HUES64 (cell line): ENCODE results near the gene GAS6.
"Not testable (repeated sequence)": the region's sequence is repeated elsewhere in the genome, so short reads cannot be mapped to it uniquely, and the experiment has no call there.

ENCODE experiments used
- H3K27ac ChIP-seq: 2 replicates; pipeline ENCODE4 v1.7.0; 2013; ENCODE audit warnings: low read depth, low read length, inconsistent platforms
- H3K27me3 ChIP-seq: 2 replicates; pipeline ENCODE4 v1.6.1; 2013; ENCODE audit warnings: mild to moderate bottlenecking, low read length; ENCODE audit not compliant: insufficient read depth
- H3K36me3 ChIP-seq: 2 replicates; pipeline ENCODE4 v1.6.1; 2013; ENCODE audit warnings: mild to moderate bottlenecking, low read length; ENCODE audit not compliant: insufficient read depth
- H3K4me1 ChIP-seq: 2 replicates; pipeline ENCODE4 v1.6.1; 2013; ENCODE audit warnings: mild to moderate bottlenecking, low read length, moderate library complexity; ENCODE audit not compliant: insufficient read depth
- H3K4me3 ChIP-seq: 2 replicates; pipeline ENCODE4 v1.5.1; 2013; ENCODE audit warnings: mild to moderate bottlenecking, low read length, moderate library complexity
- H3K9ac ChIP-seq: 2 replicates; pipeline ENCODE4 v1.6.1; 2013; ENCODE audit warnings: mild to moderate bottlenecking, low read depth, low read length
- H3K9me3 ChIP-seq: 2 replicates; pipeline ENCODE4 v1.6.1; 2013; ENCODE audit warnings: low read depth, low read length; ENCODE audit not compliant: insufficient read depth
- WGBS: fragments of 150-250, 120-280 bp; methylation state at CpG from one replicate; pipeline ENCODE4 v1.1.7; 2013; ENCODE audit warnings: missing lambda C conversion rate; 5-methylcytosine and 5-hydroxymethylcytosine counted together

The GAS6 gene

DNA sequence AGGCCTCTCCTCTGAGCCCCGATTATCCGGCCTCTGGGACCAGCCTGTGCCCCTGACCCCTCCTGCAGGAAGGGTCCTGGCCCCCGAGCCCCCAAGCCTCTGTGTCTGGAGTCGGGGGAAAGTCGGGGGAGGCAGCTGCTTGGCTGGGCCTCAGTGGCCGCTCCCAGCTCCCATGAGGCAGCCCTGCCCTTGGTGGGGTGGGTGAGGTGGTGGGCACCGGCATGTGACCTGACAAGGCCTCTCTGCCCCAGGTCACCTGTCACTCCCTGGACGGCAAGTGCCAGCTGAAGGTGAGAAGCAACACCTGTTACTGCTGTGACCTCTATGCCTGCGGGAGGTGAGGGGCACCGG, 63.3 kb downstream of the GAS6 start:
- WGBS: 93% methylated on average over 10 of the region's 10 CpGs
- H3K4me3 ChIP-seq: no peak overlapping the region
- peaks cover 8% of the 10 kb centered on the region; the same call in 1 of the 2 replicates for H3K4me1 ChIP-seq
- H3K36me3 ChIP-seq: no peaks in the 10 kb centered on the region
- H3K9me3 ChIP-seq: no peaks in the 10 kb centered on the region
- no peak overlapping the region for H3K27ac ChIP-seq
- no peak overlapping the region for H3K9ac ChIP-seq
- H3K27me3 ChIP-seq: no peaks in the 10 kb centered on the region

DNA sequence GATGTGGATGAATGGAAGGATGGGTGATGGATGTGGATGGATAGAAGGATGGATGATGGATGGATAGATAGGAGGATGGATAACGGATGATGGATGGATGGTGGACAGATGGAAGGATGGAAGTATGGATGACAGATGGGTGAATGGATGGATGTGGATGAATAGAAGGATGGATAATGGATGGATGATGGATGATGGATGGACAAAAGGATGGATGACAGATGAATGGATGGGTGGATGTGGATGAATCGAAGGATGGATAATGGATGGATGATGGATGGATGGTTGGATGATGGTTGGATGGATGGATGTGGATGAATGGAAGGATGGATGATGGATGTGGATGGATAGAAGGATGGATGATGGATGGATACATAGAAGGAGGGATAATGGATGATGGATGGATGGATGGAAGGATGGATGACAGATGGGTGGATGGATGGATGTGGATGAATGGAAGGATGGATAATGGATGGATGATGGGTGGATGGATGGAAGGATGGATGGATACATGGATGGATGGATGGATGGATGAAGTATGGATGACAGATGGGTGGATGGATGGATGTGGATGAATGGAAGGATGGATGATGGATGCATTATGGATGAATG, 65.6 kb downstream of the GAS6 start:
- Histone ChIP-seq H3K4me3 (no peak overlapping the region), H3K36me3 (no peaks in the 10 kb centered on the region), H3K27me3 (no peaks in the 10 kb centered on the region), H3K4me1 (peaks cover 8% of the 10 kb centered on the region; the same call in 1 of the 2 replicates), H3K27ac (no peak overlapping the region), H3K9me3 (no peaks in the 10 kb centered on the region), H3K9ac (no peak overlapping the region)
- 88% methylated on average over 2 of the region's 2 CpGs for WGBS

DNA sequence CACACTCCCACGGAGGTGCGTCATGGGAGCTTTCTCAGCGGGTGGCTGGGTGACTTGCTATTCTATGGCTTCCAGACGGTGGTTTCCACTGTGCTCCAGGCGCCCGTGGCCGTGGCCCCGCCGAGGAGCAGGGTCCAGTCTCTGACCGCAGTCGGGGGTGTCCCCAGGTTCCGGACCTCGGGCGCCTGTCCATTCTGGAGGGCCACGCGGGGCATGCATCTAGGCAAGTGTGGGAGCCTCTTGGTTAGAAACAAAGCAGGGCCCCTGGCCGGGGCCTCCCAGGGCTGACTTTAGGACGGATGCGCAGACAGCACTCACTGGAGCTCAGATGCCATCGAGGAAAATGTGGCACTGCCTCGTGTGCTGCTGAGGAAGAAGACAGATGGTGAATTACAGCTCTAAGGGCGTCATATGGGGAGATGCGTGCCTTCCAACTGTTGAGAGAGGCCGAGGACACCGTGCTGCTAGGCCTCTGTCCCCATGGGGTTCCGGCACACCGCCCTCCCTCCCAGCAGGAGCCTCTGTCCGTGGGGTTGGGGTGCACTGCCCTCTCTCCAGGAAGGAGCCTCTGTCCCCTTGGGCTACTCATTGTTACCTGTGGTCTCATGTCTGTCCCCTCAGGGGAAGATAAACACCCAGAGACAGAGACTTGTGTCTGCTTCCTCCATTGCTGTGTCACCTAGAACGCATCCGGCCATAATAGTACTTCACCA, 66.8 kb downstream of the GAS6 start:
- 94% methylated on average over 30 of the region's 30 CpGs for WGBS
- H3K4me1 ChIP-seq: peaks cover 5% of the 10 kb centered on the region; the same call in 1 of the 2 replicates
- H3K36me3 ChIP-seq: no peaks in the 10 kb centered on the region
- no peak overlapping the region for H3K4me3 ChIP-seq
- no peaks in the 10 kb centered on the region for H3K9me3 ChIP-seq
- no peak overlapping the region for H3K27ac ChIP-seq
- H3K27me3 ChIP-seq: no peaks in the 10 kb centered on the region
- no peak overlapping the region for H3K9ac ChIP-seq

DNA sequence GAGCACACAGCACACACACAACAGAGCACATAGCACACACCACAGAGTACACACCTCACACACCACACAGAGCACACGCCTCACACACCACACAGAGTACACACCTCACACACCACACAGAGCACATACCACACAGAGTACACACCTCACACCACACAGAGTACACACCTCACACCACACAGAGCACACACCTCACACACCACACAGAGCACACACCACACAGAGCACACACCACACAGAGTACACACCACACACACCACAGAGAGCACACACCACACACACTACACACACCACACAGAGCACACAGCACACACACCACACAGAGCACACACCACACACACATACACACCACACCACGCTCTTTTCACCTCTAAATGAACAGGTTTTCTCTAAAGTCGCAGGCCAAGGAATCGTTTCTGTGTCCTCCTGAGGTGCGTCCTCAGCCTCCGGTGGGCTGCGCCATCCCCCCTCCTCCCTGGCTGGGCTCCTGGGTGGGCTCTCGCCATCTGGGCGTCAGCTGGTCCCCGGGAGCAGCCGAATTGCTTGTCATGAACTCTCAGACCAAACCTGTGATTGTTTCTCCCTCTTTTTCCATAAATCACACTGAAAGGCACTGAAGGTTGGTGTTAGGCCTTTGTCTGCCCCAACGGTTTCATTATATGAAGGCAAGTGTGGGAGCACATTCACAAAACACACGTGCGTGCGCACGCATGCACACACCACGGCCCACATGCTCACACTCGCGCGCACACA, 67.5 kb downstream of the GAS6 start:
- H3K4me1 ChIP-seq: no peaks in the 10 kb centered on the region
- H3K36me3 ChIP-seq: no peaks in the 10 kb centered on the region
- no peaks in the 10 kb centered on the region for H3K9me3 ChIP-seq
- no peaks in the 10 kb centered on the region for H3K27me3 ChIP-seq
- H3K4me3 ChIP-seq: no peak overlapping the region
- no peak overlapping the region for H3K9ac ChIP-seq
- H3K27ac ChIP-seq: no peak overlapping the region
- 92% methylated on average over 20 of the region's 20 CpGs for WGBS

DNA sequence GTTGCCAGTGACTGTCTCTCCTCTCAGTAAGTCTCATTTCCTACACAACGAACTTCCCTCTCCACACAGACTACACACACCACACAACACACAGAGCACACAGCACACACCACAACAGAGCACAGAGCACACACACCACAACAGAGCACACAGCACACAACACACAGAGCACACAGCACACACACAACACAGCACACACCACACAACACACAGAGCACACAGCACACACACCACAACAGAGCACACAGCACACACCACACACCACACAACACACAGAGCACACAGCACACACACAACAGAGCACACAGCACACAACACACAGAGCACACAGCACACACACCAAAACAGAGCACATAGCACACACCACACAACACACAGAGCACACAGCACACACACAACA, 68.5 kb downstream of the GAS6 start:
- not testable (repeated sequence) for H3K9me3 ChIP-seq, H3K27me3 ChIP-seq, H3K27ac ChIP-seq, H3K36me3 ChIP-seq, H3K4me1 ChIP-seq, H3K9ac ChIP-seq, H3K4me3 ChIP-seq
- 70% methylated on average over 1 of the region's 1 CpG for WGBS

DNA sequence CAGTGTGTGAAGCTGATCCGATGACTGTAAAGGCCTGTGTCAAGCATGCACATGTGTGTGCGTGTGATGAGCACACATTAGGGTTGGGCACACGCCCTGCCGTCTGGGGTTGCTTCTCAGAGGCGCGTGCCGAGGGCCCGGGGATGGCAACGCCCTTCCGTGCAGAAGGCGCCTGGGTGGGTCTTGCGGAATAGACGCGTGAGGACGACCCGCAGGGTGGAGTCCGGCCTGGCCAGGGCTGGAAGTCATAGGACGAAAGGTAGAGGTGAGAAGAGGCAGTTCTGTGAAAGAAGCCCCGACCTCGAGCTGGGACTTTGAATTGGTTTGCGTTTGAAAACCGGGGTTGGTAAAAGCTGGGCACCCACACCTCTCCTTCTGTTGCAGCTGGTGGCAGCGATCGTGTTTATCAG, 69.1 kb downstream of the GAS6 start:
- Histone ChIP-seq H3K4me3 (no peak overlapping the region), H3K4me1 (no peaks in the 10 kb centered on the region), H3K36me3 (no peaks in the 10 kb centered on the region), H3K9me3 (no peaks in the 10 kb centered on the region), H3K27ac (no peak overlapping the region), H3K9ac (no peak overlapping the region), H3K27me3 (no peaks in the 10 kb centered on the region)
- 91% methylated on average over 24 of the region's 24 CpGs for WGBS

DNA sequence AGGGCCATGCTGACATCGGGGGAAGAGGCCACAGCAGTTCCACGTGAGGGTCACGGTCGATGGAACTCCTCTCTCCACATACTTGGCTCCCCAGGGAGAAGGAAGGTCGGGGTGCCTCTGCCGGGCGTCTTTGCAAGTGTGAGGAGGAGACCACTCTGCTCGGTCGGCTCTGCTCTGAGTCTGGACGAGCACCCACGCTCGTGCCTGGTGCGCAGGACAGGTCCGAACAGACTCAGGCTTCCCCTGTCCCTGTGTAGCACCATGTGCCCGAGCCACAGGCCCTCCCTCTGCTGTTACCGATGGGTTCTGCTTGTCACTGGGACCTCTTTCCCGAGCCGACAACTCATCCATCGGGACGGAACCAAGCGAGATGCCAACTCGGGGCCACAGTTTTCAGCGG, 69.8 kb downstream of the GAS6 start:
- Histone ChIP-seq H3K36me3 (no peaks in the 10 kb centered on the region), H3K4me1 (no peaks in the 10 kb centered on the region), H3K27ac (no peak overlapping the region), H3K27me3 (no peaks in the 10 kb centered on the region), H3K9ac (no peak overlapping the region), H3K4me3 (no peak overlapping the region), H3K9me3 (no peaks in the 10 kb centered on the region)
- 92% methylated on average over 23 of the region's 23 CpGs for WGBS

DNA sequence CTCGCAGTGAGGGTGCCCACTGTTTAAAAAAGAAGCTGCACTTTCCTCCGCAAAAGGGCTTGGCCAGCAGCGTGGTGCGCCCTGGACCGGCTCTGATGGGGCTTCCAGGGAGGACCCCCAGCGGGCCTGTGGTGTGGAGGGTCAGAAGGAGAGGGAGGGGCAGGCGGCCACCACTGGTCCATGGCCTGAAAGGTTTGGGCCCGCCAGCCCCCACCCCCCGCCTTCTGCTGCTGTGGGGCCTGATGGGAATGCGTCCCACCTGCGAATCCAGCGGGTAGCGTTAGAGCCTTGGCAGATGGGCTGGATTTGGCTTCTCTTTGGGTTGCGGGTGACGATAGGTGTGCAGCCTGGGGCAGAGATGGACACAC, 70.2 kb downstream of the GAS6 start:
- 94% methylated on average over 15 of the region's 15 CpGs for WGBS
- Histone ChIP-seq H3K4me1 (no peaks in the 10 kb centered on the region), H3K4me3 (no peak overlapping the region), H3K36me3 (no peaks in the 10 kb centered on the region), H3K9ac (no peak overlapping the region), H3K9me3 (no peaks in the 10 kb centered on the region), H3K27ac (no peak overlapping the region), H3K27me3 (no peaks in the 10 kb centered on the region)

DNA sequence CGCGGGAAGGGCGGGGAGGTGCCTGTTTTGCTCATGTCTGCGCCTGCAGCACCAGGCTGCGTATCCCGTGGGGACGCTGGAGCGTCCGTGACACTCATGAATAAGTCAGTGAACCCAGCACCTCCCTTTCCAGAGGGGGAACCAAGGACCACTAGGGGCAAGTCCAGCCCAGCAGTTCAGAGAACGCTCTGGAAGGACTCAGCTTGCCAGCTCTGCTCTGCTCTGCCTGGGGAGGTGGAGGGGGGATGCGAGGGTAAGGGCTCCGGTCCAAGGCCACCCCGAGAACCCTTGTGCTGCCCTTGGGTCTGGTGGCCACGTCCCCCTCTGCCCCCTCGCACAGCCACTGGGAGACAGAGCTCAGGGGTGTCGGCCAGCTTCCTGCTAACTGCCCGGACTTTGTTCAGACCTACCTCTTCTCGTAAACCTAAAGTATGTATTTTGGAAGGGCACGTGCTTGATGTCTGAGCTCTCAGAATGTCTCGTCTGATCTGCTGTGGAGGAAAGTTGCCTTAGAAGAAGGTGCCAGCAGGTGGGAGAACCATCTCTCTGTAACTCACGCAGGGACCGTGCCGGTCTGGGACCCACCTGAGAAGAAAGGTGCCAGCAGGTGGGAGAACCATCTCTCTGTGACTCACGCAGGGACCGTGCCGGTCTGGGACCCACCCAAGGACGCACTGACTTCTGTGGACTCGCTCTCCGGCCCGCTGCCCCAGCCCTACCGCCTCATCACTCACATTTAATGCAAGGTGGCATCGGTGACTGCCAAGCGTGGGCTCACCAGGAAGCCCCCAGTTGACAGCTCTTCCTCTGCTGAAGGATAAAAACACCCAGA, 70.8 kb downstream of the GAS6 start:
- H3K4me3 ChIP-seq: no peak overlapping the region
- H3K27me3 ChIP-seq: no peaks in the 10 kb centered on the region
- no peak overlapping the region for H3K27ac ChIP-seq
- no peak overlapping the region for H3K9ac ChIP-seq
- no peaks in the 10 kb centered on the region for H3K36me3 ChIP-seq
- no peaks in the 10 kb centered on the region for H3K9me3 ChIP-seq
- 92% methylated on average over 33 of the region's 33 CpGs for WGBS
- no peaks in the 10 kb centered on the region for H3K4me1 ChIP-seq

DNA sequence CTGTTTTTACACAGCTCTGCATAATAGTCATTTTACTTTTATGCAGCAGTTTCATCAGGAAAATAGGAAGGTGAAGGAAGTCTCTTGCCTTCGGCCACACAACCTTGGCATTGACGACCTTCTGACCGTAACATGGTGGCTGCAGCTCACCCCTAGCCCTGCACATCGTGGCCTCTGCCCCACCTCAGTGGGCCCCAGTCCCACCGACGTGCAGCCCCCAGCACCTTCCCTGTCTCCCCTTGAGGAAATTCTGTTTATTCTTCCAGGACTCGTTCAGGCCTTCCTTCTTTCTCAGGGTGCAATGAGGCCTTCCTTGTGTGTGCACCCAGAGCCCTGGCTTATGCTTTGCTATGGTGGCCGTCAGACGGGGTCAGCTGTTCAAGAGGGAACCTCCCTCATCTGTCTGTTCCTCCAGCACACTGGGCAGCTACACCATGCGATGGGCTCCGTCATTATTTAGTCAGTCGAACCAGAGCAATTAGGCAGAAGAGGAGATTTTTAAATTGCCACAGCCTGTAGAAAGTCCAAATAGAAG, 71.6 kb downstream of the GAS6 start:
- no peak overlapping the region for H3K27ac ChIP-seq
- no peak overlapping the region for H3K9ac ChIP-seq
- no peaks in the 10 kb centered on the region for H3K27me3 ChIP-seq
- no peaks in the 10 kb centered on the region for H3K4me1 ChIP-seq
- 86% methylated on average over 12 of the region's 12 CpGs for WGBS
- no peaks in the 10 kb centered on the region for H3K9me3 ChIP-seq
- H3K4me3 ChIP-seq: no peak overlapping the region
- H3K36me3 ChIP-seq: no peaks in the 10 kb centered on the region

DNA sequence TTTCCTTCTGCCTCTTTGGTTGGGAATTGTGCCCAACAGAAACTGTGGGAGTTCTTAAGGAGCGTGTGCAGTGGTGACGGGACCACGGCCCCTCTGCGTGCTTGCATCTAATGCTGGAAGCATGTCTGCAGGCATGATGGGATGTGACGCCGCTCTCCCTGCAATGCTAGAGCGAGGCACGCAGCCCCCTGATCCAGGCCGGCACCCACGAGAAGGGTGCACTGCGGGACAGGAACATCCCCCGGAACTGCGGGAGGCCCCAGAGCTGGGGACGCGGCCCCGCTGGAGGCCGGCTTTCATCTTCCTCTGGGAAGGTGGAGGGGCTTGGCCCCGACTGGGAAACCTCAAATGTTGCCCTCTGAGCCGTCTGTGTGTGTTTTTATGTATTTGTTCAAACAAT, 72.1 kb downstream of the GAS6 start:
- Histone ChIP-seq H3K36me3 (no peaks in the 10 kb centered on the region), H3K4me3 (no peak overlapping the region), H3K9ac (no peak overlapping the region), H3K27me3 (no peaks in the 10 kb centered on the region), H3K4me1 (no peaks in the 10 kb centered on the region), H3K27ac (no peak overlapping the region), H3K9me3 (no peaks in the 10 kb centered on the region)
- WGBS: 93% methylated on average over 18 of the region's 19 CpGs
